Measurements from ENCODE around the gene POLR1D.

The POLR1D gene

GRCh38 chr13:27641711-27642502, 20.2 kb downstream of the POLR1D start:
- FAIRE-seq: no peak

- no peak for FAIRE-seq
Measured at GRCh38 chr13:27643334-27644132, 21.8 kb downstream of the POLR1D start.

- no peak for FAIRE-seq
Measured at GRCh38 chr13:27644302-27644701, 22.6 kb downstream of the POLR1D start.

GRCh38 chr13:27650312-27650711, 28.6 kb downstream of the POLR1D start:
- FAIRE-seq: no peak

- no peak for FAIRE-seq
Measured at GRCh38 chr13:27654059-27654458, 32.4 kb downstream of the POLR1D start.

- no peak for FAIRE-seq
Measured at GRCh38 chr13:27654816-27655215, 33.1 kb downstream of the POLR1D start.

- no peak for FAIRE-seq
Measured at GRCh38 chr13:27657724-27658123, 36.0 kb downstream of the POLR1D start.

- no peak for FAIRE-seq
Measured at GRCh38 chr13:27658546-27658945, 36.9 kb downstream of the POLR1D start.

- FAIRE-seq: no peak
Measured at GRCh38 chr13:27659145-27659865, 37.6 kb downstream of the POLR1D start.

GRCh38 chr13:27660511-27660910, 38.8 kb downstream of the POLR1D start:
- FAIRE-seq: no peak

GRCh38 chr13:27661017-27661416, 39.3 kb downstream of the POLR1D start:
- FAIRE-seq: no peak

GRCh38 chr13:27662738-27663470, 41.2 kb downstream of the POLR1D start:
- no peak for FAIRE-seq

GRCh38 chr13:27663947-27664346, 42.3 kb downstream of the POLR1D start:
- no peak for FAIRE-seq

- peak; percentile 83 for FAIRE-seq
Measured at GRCh38 chr13:27665333-27665732, 43.6 kb downstream of the POLR1D start.

GRCh38 chr13:27665761-27666160, 44.1 kb downstream of the POLR1D start:
- FAIRE-seq: no peak

- no peak for FAIRE-seq
Measured at GRCh38 chr13:27666951-27667350, 45.3 kb downstream of the POLR1D start.

- FAIRE-seq: no peak
Measured at GRCh38 chr13:27667946-27668345, 46.3 kb downstream of the POLR1D start.

- FAIRE-seq: no peak
Measured at GRCh38 chr13:27670861-27671260, 49.2 kb downstream of the POLR1D start.

- no peak for FAIRE-seq
Measured at GRCh38 chr13:27672025-27672424, 50.3 kb downstream of the POLR1D start.

All from A204.1 (cell line).